Midbrain (tissue), 1 donor: ENCODE results near the gene YIPF1.

Experiments
- DNase-seq: peaks from one replicate; lab custom pipeline; 2025; lab: John Stamatoyannopoulos, UW

YIPF1 gene

DNA sequence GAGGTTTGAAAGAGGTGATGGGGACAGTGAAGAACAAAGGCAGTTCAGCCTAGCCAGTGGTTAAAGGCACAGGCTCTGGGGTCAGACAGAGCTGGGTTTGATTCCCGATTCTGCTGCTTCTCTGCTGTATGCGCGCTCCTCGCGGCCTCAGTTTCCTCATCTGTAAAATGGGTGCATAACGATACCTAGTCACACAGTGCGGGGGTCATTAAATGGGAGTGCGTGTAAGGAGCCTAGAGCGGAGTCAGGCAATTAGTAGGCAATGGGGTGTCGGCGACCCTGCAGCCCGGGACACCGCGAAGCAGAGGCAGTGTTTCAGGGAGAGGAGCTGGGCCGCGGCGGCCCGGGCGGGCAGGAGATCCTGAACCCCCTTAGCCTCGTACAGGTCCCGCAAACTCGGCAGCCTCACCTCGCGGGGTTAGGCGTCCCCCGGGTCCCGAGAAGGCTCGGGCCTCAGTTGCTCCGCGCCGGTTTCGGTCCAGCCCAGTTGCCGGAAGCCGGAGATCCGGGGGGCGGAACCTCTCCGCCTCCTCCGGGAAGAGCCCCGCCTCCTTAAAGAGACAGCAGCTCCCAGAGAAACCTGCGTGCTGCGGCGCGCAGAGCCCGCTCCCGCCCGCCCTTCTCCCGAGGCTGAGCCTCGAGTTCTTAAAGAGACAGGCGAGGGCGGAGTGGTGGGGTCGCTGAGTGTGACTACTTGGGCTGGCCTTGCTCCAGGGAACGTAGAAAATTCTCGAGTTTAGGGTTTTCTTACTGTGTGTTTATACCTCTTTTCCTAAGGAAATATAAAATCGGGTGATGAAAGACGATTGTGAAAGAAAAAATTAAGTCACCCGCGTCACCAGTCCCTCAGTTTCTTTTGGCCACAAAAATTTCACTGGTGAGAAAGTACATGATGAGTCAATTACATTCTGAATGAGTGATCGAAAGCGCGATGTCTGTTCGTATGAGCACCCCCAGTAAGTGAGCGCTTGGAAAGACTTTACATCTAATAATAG lies at the start of gene YIPF1:
Gene YIPF1 (minus strand): TSS at position 494 of the 995 bp plus-strand sequence. CDS start 860 bp downstream, outside the sequence.
- DNase-seq = peak; percentile 94

DNA sequence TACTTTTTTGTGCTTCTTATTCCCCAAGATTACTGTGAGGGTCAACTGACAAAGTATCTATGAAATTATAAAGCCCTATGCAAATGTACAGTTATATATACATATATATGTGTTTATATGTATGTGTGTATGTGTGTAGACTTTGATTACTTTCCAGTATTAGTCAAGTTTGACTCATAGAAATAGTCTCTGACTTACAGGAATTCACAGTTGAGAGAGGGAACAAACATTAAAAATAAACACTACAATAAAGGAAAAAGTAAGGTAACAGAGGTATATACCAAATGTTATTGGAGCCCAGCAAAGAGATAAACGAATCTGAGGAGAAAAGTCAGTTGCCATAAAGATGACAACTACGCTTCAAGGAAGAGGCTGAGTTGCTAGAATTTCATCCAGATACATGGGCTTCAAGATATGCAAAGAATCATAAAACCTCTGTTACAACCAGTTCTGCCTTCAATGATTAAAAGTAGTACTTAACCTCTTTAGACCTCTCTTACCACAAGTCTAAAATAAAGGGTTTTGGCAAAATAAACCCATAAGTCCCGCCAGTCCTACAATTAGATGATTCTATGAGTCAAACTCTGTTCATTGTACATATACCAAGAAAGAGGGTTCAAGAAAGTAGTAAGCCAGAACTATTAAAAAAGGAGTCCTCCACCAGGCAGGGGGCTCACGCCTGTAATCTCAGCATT lies 48.7 kb upstream of the YIPF1 start:
- DNase-seq = no peak

DNA sequence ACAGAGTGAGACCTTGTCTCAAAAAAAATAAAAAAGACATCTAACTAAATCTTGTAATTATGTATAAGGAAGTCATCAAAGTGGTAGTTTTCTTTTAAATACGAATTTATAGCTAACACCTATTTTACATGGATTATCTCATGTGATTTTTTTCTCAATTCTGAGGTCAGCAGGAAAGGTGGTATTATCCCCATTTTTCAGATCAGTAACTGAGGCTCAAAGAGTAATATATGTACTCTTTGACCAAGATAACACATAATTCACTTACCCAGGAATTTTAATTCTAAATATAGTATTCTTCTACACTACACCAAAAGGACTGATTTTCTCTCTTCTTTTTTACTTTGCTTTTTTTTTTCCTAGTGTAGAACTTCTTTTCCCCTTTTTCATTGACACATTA lies 46.8 kb upstream of the YIPF1 start:
- DNase-seq = no peak

DNA sequence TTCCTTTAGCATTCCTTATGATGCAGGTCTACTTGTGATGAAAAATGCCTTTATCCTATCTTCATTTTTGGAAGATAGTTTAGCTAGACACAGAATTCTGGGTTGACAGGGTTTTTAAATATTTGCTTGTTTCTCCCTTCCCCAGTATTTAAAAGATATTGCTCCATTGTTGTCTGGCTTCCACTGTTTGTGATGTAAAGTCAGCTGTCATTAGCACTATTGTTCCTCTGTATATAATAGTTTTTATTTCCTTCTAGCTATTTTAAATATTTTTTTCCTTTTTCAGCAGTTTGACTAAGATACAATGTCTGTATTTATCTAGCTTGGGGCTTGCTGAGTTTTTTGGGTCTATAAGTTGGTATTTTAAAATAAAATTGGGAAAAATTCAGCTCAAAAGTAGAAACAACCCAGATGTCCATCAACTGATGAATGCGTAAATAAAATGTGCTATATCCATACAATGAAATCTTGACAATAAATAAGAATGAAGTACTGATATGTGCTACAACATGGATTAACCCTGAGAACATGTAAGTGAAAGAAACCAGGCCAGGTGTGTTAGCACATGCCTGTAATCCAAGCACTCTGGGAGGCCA lies 44.7 kb upstream of the YIPF1 start:
- no peak for DNase-seq

DNA sequence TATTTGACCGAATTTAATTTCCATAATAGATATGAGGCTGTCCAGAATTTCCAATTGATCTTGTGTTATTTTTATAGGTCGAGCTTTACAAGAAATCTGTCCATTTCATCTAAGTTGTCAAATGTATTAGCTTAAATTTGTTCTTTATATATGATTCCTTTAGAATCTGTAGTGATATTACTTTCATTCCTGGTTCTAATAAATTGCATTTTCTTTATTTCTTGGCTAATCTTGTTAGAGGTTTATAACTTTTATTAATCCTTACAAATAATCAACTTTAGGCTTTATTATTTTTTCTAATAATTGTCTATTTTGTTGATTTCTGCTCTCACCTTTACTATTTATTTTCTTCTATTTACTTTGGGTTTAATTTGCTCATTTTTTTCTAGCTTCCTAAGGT lies 41.9 kb upstream of the YIPF1 start:
- no peak for DNase-seq

DNA sequence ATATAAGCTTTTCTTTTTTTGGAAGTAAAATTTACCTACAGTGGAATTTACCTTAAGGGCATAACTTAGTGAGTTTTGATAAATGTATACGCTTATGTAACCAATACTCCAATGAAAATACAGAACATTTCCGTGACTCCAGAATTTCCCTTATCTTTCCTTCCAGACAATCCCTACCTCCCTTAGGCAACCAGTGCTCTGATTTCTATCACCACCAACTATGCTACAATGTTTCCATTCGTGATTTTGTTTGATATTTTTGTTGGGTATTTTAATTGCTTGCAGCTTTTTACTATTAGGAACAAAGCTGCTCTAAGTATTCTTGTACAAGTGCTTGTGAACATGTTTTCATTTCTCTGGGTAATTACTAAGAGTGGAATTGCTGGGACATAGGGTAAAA lies 41.3 kb upstream of the YIPF1 start:
- no peak for DNase-seq

DNA sequence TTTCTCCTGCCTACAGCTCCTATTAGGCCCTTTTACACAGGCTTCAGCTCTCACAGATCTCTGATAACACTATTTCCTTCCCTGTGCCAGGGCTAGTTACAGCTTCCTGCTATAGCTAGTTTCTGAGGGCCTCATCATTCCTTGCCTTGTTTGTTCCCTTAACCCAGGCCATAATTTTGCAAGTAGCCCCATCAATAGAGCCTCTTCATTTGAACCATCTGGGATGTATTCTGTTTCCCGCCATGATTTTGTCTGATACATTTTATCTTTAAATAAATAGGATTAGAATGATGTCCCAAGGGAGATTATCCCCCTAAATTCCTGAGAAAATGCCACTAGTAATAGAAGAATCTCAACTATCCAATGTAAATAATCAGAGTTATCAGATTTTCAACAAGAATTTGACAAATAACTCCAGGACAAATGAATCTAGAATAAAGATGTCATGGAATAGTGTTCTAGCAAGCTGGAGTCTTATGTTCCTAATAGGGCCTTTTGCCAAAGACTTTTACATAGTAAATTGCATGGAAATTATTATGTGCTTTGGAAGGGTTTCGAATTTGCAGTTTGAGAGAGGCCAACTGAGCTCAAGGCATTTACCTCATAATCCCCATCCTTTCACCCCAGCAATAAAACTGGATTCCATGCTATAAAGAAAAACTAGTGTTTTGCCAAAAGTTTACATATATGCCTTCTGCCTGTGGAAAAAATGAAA lies 39.8 kb upstream of the YIPF1 start:
- DNase-seq = no peak

DNA sequence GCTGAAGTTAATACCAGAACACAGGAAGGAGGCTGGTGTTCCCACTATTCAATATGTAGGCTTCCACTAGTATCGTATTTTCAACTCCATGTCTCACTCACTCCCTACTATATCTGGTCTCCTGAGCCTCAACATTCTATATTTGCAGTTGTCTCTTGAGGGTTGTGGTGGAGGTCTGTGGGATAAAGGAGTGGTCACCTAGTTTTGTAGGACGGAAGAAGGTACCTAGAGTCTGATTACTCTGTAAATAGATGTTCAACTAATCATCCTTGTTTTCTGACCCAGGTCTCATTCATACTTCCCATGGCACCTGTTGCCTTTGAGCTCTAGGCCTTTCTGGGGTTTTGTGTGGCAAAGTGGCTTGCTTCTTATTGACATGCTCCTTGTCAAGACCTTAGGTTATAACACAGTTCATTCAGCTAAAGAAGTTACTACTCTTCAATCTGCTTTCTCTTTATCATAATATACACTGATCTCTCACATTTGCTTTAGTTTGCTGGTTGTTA lies 37.8 kb upstream of the YIPF1 start:
- no peak for DNase-seq

DNA sequence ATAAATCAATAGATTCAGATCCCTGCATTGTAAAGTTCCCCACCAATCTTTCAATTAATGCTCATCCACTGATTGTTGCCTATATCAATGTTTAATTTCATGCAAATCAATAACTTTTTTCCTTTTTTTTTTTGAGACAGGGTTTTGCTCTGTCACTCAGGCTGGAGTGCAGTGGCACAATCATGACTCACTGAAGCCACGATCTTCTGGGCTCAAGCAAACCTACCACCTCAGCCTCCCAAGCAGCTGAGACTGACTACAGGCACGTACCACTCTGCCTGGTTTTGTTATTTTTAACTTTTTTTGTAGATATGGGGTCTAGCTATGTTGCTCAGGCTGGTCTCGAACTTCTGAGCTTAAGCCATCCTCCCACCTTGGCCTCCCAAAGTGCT lies 30.1 kb upstream of the YIPF1 start:
- DNase-seq = no peak

DNA sequence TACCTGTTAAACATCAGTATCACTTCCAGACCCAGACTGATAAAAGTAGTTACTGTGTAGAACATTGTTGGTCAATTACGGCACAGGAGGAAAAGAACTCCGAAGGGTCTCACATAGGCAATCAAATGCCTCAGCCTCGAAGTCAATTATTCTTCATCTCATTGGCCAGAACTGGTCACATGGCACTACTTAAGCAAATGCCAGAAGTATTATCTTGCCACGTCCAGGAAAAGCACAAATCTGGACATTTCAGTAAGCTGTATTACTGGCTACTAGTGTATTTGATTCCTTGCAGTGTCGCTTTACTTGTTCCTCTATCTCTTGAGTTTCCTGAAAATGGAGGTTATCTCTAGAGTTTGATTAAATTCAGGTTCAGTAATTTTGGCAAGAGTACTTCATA lies 28.7 kb upstream of the YIPF1 start:
- no peak for DNase-seq

DNA sequence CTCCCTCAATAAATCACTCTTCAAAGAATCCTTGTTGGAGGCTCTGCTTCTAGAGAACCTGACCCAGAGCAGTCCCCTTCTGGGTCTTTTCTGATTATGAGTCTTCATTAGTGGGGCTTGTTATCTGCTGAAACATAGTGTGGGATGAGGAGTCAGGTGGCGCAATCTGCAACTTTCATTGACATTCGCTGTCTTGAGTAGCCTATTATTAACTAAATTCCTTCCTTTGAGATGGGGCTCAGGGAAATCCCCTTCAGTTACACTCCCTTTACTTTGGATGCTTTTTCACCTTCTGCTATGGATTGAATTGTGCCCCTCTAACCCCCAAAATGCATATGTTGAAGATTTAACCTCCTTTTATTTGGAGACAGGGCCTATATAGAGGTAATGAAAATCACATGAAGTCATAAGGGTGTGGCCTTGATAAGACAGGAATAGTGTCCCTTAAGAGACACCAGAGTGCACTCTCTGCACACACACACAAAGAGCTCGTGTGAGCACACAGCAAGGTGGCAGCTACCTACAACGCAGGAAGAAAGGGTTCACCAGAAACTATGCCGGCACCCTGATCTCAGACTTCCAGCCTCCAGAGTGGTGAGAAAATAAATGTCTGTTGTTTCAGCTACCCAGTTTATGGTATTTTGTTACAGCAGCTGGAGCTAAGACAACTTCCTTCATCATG lies 23.9 kb upstream of the YIPF1 start:
- DNase-seq = no peak

DNA sequence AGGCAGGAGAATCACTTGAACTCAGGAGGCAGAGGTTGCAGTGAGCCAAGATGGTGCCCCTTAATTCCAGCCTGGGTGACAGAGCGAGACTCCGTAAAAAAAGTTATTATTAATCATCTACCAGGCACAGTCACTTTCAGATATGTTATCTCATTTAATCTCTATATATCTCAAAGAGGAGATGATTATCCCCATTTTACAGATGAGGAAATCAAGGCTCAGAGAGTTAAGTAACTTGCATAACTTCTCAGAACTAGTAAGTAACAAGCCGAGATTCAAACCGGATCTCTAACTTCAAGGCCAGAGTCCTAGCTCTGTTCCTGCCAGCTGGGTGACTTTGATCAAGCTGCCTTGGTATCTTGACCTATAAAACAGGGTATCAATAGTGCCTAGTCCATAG lies 21.8 kb upstream of the YIPF1 start:
- no peak for DNase-seq

DNA sequence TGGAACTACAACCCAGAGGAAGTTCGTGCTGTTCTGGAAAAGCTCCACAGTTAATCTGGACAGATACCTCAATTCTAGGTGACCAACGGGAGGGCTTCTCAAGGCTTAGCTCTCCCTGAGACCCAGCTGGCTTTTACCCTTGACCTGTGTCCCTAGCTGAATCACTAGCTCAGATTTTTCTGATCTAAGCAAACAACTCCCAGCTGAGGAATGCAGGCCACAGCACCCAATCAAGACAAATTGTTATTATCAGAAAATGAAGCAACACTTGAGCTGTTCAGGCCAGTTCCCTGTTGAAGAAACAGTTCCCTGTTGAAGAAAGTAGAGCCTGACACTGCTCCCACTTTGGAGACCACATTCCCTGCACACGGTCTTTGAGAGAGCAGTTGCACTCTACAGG lies 20.3 kb upstream of the YIPF1 start:
- no peak for DNase-seq

DNA sequence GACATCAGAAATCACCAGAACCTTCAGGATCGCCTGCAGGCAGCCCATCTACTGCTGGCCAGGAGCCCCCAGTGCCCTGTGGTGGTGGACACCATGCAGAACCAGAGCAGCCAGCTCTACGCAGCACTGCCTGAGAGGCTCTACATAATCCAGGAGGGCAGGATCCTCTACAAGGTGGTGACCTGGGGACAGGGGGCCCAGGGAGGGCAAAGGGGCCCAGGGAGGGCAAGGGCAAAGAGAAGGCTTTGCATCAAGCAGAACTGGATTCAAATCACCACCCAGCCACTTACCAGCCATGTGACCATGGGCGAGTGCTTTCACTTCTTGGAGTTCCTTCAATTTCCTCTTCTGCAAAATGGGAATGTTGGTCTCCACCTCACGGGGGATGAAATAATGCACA lies 16.5 kb upstream of the YIPF1 start:
- no peak for DNase-seq

DNA sequence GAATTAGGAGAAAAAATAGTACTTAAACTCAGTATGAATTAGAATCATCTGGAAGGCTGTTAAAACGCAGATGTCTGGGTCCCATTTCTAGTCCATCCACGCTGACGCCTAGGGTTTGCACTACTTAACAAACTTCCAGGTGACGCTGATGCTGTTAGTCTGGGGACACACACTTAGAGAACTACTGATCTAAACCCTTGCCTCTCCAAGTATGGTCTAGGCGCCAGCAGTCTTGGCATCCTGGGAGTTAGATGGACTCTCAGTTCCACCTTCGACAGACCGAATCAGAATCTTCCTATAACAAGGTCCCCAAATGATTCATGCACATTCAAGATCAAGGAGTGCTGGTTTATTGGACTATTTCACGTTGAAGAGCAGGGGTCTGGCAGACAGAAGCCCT lies 15.9 kb upstream of the YIPF1 start:
- no peak for DNase-seq

DNA sequence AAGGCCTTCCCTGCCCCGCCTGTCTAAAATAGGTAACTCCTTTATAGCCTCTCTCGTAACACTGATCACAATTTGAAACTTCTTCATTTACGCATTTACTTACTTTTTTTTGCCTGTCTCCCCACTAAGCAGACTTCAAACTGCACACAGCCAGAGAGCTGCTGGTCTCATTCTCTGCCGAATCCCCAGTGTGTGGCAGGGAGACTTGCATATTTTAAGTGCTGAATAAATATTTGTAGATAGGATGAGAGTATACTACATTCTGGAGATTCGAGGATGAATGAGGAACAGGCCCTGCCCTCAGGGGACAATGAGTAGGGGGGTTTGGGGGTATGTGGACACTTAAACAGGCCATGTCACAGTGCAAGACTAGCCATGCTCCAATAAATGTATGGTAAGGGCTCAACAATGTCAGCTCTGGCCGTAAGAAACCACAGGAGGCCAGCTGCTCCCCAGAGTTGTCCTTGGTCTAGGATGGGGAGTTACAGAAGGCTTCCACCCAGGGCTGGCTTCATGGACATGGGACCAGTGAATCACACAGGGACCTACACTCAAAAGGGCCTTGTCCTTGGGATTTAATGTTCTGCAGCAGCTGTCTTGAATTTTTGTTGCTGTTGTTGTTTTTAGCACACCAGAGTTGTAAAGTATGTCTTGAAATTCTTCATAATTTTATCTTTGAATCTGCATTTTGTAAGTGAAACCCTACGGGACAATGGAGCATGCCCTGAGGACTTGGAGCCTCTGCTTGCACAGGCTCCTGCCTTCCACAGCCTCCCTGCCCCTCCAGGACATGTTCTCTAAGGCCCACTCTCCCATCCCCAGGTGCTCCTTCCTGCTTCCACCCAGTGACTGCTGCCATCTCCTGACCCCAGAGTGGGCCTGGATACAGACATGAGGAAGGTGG lies 12.9 kb upstream of the YIPF1 start:
- DNase-seq = no peak

DNA sequence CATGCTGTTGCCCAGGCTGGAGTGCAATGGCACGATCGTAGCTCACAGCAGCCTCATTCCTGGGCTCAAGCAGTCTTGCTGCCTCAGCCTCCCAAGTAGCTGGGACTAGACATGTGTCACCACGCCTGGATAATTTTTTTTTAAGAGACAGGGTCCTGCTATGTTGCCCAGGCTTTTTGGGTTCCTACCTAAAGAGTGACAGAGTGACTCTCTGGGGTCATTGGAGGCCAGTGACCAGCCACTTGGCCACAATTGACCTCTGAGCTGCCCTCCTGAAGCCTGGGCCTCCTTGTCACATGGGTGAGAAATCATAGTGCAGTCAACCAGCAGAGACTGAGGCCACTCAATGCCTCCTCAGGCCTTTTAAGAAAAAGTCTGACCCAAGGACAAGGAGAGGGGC lies 10.1 kb upstream of the YIPF1 start:
- DNase-seq = no peak

DNA sequence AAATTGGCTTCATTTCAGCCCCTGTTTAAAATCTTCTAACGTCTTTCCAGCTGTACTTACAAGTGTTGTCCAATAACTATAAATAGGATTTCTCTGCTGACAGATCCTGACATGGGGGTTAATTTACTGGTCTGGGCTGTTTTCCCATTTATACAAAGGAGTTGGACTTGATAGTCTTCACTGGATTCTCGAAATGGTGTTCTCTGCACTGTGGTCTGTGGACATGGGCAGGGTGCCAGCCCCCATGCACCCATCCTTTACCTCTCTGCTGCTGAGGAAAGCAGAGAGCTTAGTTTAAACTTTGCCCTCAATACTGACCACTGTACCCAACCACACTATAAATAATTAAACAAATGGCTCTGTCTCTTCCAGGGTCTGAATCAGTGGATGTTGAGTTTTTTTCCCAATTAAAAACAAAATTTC lies 9.6 kb upstream of the YIPF1 start:
- DNase-seq = peak; percentile 43

DNA sequence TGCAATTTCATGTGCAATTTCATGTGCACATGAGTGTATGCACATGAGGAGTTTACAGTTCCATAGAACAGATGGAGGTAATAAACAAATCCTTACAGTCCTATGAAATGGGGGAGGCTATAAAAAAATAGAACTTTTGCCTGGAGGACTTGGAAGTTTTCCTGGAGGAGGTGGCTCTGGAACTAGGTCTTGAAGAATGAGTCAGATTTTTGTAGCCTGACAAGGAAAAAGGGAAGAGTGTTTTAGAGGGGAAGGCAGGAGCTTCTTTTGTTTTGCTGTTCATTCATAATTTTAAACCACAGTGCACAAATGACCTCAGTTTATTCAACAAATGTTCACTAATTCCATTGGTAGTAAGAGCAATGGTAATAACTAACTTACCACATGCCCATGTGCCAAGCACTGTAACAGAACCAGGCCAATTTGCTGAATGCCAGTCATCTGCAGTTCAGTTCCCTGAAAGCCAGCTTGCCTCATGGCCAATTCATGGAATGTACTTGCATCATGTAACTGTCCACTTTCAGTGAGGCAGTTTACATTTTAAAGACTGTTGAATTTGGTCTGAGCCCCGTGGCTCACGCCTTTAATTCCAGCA lies 7.1 kb upstream of the YIPF1 start:
- peak; percentile 8 for DNase-seq

DNA sequence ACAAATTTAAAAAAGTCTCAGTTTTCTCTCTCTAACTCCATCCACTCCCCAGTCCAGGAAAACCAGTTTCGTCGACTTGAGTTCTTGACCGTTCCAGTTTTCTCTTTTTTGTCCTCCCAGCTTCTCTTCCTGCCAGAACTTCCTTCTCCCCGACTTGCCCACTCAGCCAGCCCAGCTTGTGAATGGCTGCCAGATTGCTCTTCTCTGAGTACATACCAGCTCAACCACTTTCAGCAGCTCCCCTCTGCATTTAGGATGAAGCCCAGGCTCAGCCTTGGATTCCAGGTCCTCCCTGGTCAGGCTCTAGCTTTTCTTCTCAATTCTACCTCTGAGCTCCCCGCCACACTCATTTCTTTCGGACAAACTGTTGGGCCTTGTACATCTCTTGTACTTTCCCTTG lies 5.8 kb upstream of the YIPF1 start:
- no peak for DNase-seq
